H1 (cell line): ENCODE data around the gene AK5. TPM values are rescaled to one million over a fixed set of nuclear protein-coding genes. Genes with fewer than 3 reads are reported as not detected.

Experiments used
- CTCF ChIA-PET: fragments of 300-600 bp; sonication (Branson Sonifier 250); formaldehyde crosslinking; loops from one replicate; lab custom pipeline; 2021; ENCODE audit not compliant: partially characterized antibody; lab: Charles Lee
- POLR2A ChIA-PET: fragments of 300-600 bp; sonication (Branson Sonifier 250); formaldehyde crosslinking; loops from one replicate; lab custom pipeline; 2021; ENCODE audit warnings: inconsistent platforms; ENCODE audit not compliant: partially characterized antibody; lab: Charles Lee
- DNase-seq, 2 experiments: peaks; one replicate each; pipeline versions ENCODE4 v3.0.0 to v3.0.0-alpha.2; 2010 to 2022; ENCODE audit warnings: low spot score in 2 of 2, low read depth in 1 of 2, mixed read lengths in 1 of 2
- FAIRE-seq: peaks from 2 replicates; lab custom pipeline; 2011; peaks lifted over from hg19 to GRCh38; lab: Jason Lieb, UNC
- H2AFZ ChIP-seq: 2 replicates; pipeline ENCODE4 v1.8.1; 2012; ENCODE audit warnings: low read length, inconsistent platforms
- H2AK5ac ChIP-seq: 2 replicates; pipeline ENCODE4 v1.6.1; 2013; ENCODE audit warnings: low read depth, low read length
- H2BK120ac ChIP-seq: replicated peaks from 2 replicates; pipeline ENCODE3; 2013; ENCODE audit warnings: low read depth, low read length, inconsistent platforms
- H2BK12ac ChIP-seq: 2 replicates; pipeline ENCODE4 v1.6.1; 2013; ENCODE audit warnings: low read depth, low read length
- H2BK15ac ChIP-seq: 2 replicates; pipeline ENCODE4 v1.6.1; 2013; ENCODE audit warnings: low read length
- H2BK20ac ChIP-seq: 2 replicates; pipeline ENCODE4 v1.6.1; 2013; ENCODE audit warnings: low read length
- H2BK5ac ChIP-seq: 2 replicates; pipeline ENCODE4 v1.6.1; 2013; ENCODE audit warnings: low read depth, low read length
- H3K14ac ChIP-seq: 2 replicates; pipeline ENCODE4 v1.6.1; 2013; ENCODE audit warnings: inconsistent platforms; ENCODE audit not compliant: insufficient read length
- H3K18ac ChIP-seq: 2 replicates; pipeline ENCODE4 v1.6.1; 2013; ENCODE audit warnings: low read length; ENCODE audit errors: extremely low read depth
- H3K23ac ChIP-seq: 2 replicates; pipeline ENCODE4 v1.6.1; 2013; ENCODE audit warnings: inconsistent platforms; ENCODE audit not compliant: insufficient read length
- H3K23me2 ChIP-seq: 2 replicates; pipeline ENCODE4 v1.6.1; 2013; ENCODE audit warnings: low read depth, low read length
- H3K27ac ChIP-seq: 2 replicates; pipeline ENCODE4 v1.6.1; 2011; ENCODE audit warnings: low read depth, low read length, inconsistent platforms
- H3K27me3 ChIP-seq, 4 experiments: replicated peaks in 1 of 4; 1 replicate in 1 of 4; 2 replicates in 3 of 4; pipeline versions ENCODE4 v1.6.1 to v1.8.1; 2011 to 2013; ENCODE audit warnings: low read length in 3 of 4, mild to moderate bottlenecking in 3 of 4, inconsistent platforms in 2 of 4, mixed read lengths in 2 of 4, moderate library complexity in 1 of 4; ENCODE audit not compliant: control insufficient read depth in 3 of 4, insufficient read depth in 3 of 4; ENCODE audit errors: extremely low read depth in 1 of 4
- H3K36me3 ChIP-seq, 4 experiments: 2 replicates each; pipeline versions ENCODE4 v1.6.1 to v1.8.1; 2011 to 2013; ENCODE audit warnings: mild to moderate bottlenecking in 4 of 4, low read length in 3 of 4, moderate library complexity in 2 of 4, control low read depth in 1 of 4, inconsistent platforms in 1 of 4; ENCODE audit not compliant: insufficient read depth in 4 of 4, control insufficient read depth in 2 of 4
- H3K4ac ChIP-seq: replicated peaks from 2 replicates; pipeline ENCODE3; 2013; ENCODE audit warnings: low read length, low read depth, mixed read lengths, inconsistent platforms; ENCODE audit not compliant: insufficient read length
- H3K4me1 ChIP-seq, 4 experiments: replicated peaks in 1 of 4; 1 replicate in 1 of 4; 2 replicates in 3 of 4; pipeline versions ENCODE4 v1.6.1 to v1.8.1; 2011 to 2013; ENCODE audit warnings: low read length in 3 of 4, inconsistent platforms in 2 of 4, mixed read lengths in 1 of 4; ENCODE audit not compliant: insufficient read depth in 4 of 4, control insufficient read depth in 3 of 4
- H3K4me2 ChIP-seq, 2 experiments: 2 replicates each; pipeline versions ENCODE4 v1.6.1 to v1.8.1; 2011 to 2013; ENCODE audit warnings: low read depth in 2 of 2, low read length in 2 of 2, control low read depth in 1 of 2, inconsistent platforms in 1 of 2, mild to moderate bottlenecking in 1 of 2; ENCODE audit not compliant: insufficient read depth in 1 of 2
- H3K4me3 ChIP-seq, 4 experiments: fragments of 200-600, 300-600 bp in 1 of 4; sonication (generic), shearing (Covaris generic), sonication (Bioruptor Twin) in 1 of 4; 2 replicates each; pipeline versions ENCODE4 v1.5.1 to v1.8.1; 2011 to 2016; ENCODE audit warnings: low read length in 4 of 4, low read depth in 3 of 4, control low read depth in 2 of 4, inconsistent platforms in 2 of 4, mild to moderate bottlenecking in 2 of 4, mixed read lengths in 1 of 4, moderate library complexity in 1 of 4; ENCODE audit not compliant: insufficient read depth in 2 of 4; ENCODE audit errors: extremely low read depth in 1 of 4
- H3K56ac ChIP-seq: replicated peaks from 2 replicates; pipeline ENCODE3; 2013; ENCODE audit warnings: low read depth, mild to moderate bottlenecking, mixed read lengths, low read length, inconsistent platforms; ENCODE audit not compliant: insufficient read length
- H3K79me1 ChIP-seq: 2 replicates; pipeline ENCODE4 v1.6.1; 2013; ENCODE audit warnings: low read depth, low read length, control low read depth
- H3K79me2 ChIP-seq, 2 experiments: 2 replicates each; pipeline versions ENCODE4 v1.6.1 to v1.8.1; 2012 to 2013; ENCODE audit warnings: low read length in 2 of 2, mild to moderate bottlenecking in 2 of 2, inconsistent platforms in 1 of 2; ENCODE audit not compliant: insufficient read depth in 2 of 2, control insufficient read depth in 1 of 2
- H3K9ac ChIP-seq, 4 experiments: replicated peaks in 1 of 4; 1 replicate in 1 of 4; 2 replicates in 3 of 4; pipeline versions ENCODE4 v1.6.1 to v1.8.1; 2011 to 2013; ENCODE audit warnings: low read depth in 3 of 4, low read length in 3 of 4, control low read depth in 2 of 4, mild to moderate bottlenecking in 2 of 4, moderate library complexity in 2 of 4, inconsistent platforms in 1 of 4; ENCODE audit errors: extremely low read depth in 1 of 4
- H3K9me3 ChIP-seq, 2 experiments: 2 replicates each; pipeline versions ENCODE4 v1.6.1 to v1.8.1; 2012 to 2013; ENCODE audit warnings: mild to moderate bottlenecking in 2 of 2, moderate library complexity in 2 of 2, control low read depth in 1 of 2, inconsistent platforms in 1 of 2, low read depth in 1 of 2, low read length in 1 of 2, mixed read lengths in 1 of 2; ENCODE audit not compliant: insufficient read depth in 2 of 2
- H4K20me1 ChIP-seq, 2 experiments: replicated peaks in 1 of 2; 2 replicates each; pipeline versions ENCODE3 to v1.8.1; 2011 to 2013; ENCODE audit warnings: inconsistent platforms in 2 of 2, low read length in 2 of 2, mild to moderate bottlenecking in 1 of 2; ENCODE audit not compliant: insufficient read depth in 2 of 2, control insufficient read depth in 1 of 2
- H4K5ac ChIP-seq: 2 replicates; pipeline ENCODE4 v1.6.1; 2013; ENCODE audit warnings: low read length, low read depth, mixed read lengths, inconsistent platforms; ENCODE audit not compliant: insufficient read length
- H4K8ac ChIP-seq: 2 replicates; pipeline ENCODE4 v1.8.0; 2013; ENCODE audit warnings: mild to moderate bottlenecking, moderate library complexity, low read length, inconsistent platforms; ENCODE audit not compliant: insufficient read depth; ENCODE audit errors: extremely low read depth
- H4K91ac ChIP-seq: replicated peaks from 2 replicates; pipeline ENCODE3; 2013; ENCODE audit warnings: low read length, mixed read lengths, inconsistent platforms; ENCODE audit not compliant: insufficient read length
- CREB1 ChIP-seq: IDR thresholded peaks from 2 replicates; pipeline ENCODE4 v1.6.1; 2012; ENCODE audit warnings: inconsistent platforms
- CTBP2 ChIP-seq: IDR thresholded peaks from 2 replicates; pipeline ENCODE4 v1.7.0; 2011; ENCODE audit warnings: borderline replicate concordance, mild to moderate bottlenecking, moderate library complexity, mixed read lengths, low read length; ENCODE audit not compliant: insufficient read depth, insufficient read length
- CTCF ChIP-seq, 3 experiments: IDR thresholded peaks; 1 replicate in 2 of 3; 2 replicates in 1 of 3; pipeline versions ENCODE4 v1.5.1 to v1.6.1; 2011; ENCODE audit warnings: low read length in 3 of 3, mild to moderate bottlenecking in 3 of 3, inconsistent platforms in 2 of 3, low read depth in 1 of 3, moderate library complexity in 1 of 3; ENCODE audit not compliant: insufficient read depth in 1 of 3; ENCODE audit errors: control extremely low read depth in 1 of 3
- GABPA ChIP-seq: IDR thresholded peaks from 2 replicates; pipeline ENCODE4 v1.6.1; 2011; ENCODE audit warnings: mild to moderate bottlenecking, low read length, moderate library complexity, borderline replicate concordance; ENCODE audit not compliant: insufficient read depth
- HDAC6 ChIP-seq: IDR thresholded peaks from one replicate; pipeline ENCODE4 v1.7.1; 2012; ENCODE audit warnings: low read depth, mild to moderate bottlenecking, inconsistent platforms, low read length, moderate library complexity
- JUND ChIP-seq: IDR thresholded peaks from 2 replicates; pipeline ENCODE4 v1.6.1; 2011; ENCODE audit warnings: mild to moderate bottlenecking, improper control_type of control experiment, low read length
- KDM1A ChIP-seq: fragments of 200-600, 300-600 bp; sonication (generic); IDR thresholded peaks from 2 replicates; pipeline ENCODE4 v1.7.1; 2016; ENCODE audit warnings: mild to moderate bottlenecking, low read length, borderline replicate concordance
- RBBP5 ChIP-seq: IDR thresholded peaks from 2 replicates; pipeline ENCODE4 v1.7.1; 2012; ENCODE audit warnings: low read depth, mild to moderate bottlenecking, inconsistent platforms, low read length, moderate library complexity, borderline replicate concordance
- SIRT6 ChIP-seq: IDR thresholded peaks from one replicate; pipeline ENCODE4 v1.7.1; 2012; ENCODE audit warnings: low read length, inconsistent platforms
- TAF1 ChIP-seq: IDR thresholded peaks from 2 replicates; pipeline ENCODE4 v1.6.1; 2011; ENCODE audit warnings: mild to moderate bottlenecking, low read depth, low read length
- YY1 ChIP-seq: IDR thresholded peaks from 2 replicates; pipeline ENCODE4 v1.6.1; 2011; ENCODE audit warnings: low read depth, mild to moderate bottlenecking, low read length
- polyA plus RNA-seq, 7 experiments: library from polyadenylated mRNA; depleted of rRNA in 3 of 7; stranded (reverse) in 5 of 7; unstranded in 2 of 7; fragments of >200 nt in 5 of 7; fragments of 200-250 nt in 2 of 7; gene quantifications; 1 replicate in 5 of 7; 2 replicates in 1 of 7; 4 replicates in 1 of 7; pipeline versions ENCODE4 v1.2.1 to v1.2.3, GENCODE V29; 2011 to 2013; ENCODE audit warnings: missing spikeins in 2 of 7, mixed read lengths in 2 of 7
- total RNA-seq: library from RNA; stranded (reverse); fragmentation: NEBNext Ultra II Directional; extraction: Animal tissue kit (Norgen Biotek cat#: 25700); gene quantifications from 2 replicates; pipeline ENCODE4 v1.2.1, GENCODE V29; 2021

AK5 gene
- total and polyA plus RNA-seq, 2 of the 8 experiments (the other 6 are each of a cell fraction or from before 2014, with no cell fraction given), result 2.0 to 7.1 TPM

DNA sequence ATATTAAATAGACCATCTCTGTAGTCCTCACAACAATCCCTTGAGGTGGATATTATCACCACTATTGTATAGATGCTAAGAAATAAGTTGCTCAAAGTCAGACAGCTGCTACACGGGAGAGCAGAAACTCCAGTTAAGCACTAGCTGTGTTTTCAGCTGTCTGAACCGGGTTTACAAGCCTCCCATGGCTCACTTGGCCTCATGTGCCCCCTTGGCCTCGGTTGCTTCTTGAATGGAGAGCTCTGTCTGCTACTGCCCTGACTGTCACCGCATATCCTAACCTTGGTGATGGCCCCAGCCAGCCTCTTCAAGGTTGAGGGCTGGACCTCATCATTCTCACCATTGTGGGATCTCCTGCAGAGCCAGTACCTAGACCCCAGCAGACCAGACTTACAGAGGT lies 123.4 kb downstream of the AK5 start (continued):
- no peak for TF ChIP-seq JUND

DNA sequence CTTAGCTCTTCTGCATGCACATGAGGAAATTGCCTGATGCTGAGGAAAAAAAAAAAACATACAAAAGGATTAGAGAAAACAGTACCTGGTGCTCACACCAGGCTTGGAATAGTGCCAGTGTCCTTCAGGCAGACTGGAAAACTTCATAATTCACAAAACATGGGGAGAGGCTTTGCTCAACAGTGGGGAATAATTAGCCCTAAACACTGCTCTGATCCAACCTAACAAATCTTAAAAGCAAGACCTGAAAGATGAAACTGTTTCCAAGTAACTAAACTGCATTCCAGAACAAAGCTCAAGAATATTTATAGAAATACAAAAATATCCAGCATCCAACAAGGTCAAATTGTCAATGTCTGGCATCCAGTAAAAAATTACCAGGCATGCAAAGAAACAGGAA lies 124.8 kb downstream of the AK5 start:
- Histone ChIP-seq H2BK12ac (no peak overlapping the region), H2BK120ac (no peak overlapping the region), H4K20me1 (no peaks in the 10 kb centered on the region), H3K9ac (no peak overlapping the region), H3K18ac (no peak overlapping the region), H3K27ac (no peak overlapping the region), H3K56ac (no peak overlapping the region), H3K27me3 (no peaks in the 10 kb centered on the region), H3K79me2 (no peaks in the 10 kb centered on the region), H3K79me1 (no peaks in the 10 kb centered on the region), H2BK20ac (no peak overlapping the region), H3K4me2 (no peak overlapping the region), H3K23me2 (no peaks in the 10 kb centered on the region), H2BK5ac (no peak overlapping the region), H2AFZ (no peak overlapping the region), H4K91ac (no peak overlapping the region), H3K9me3 (no peaks in the 10 kb centered on the region), H3K4me1 (no peaks in the 10 kb centered on the region), H2AK5ac (no peak overlapping the region), H3K4me3 (no peak overlapping the region), H3K14ac (no peak overlapping the region), H3K4ac (no peak overlapping the region), H2BK15ac (no peak overlapping the region), H3K36me3 (no peaks in the 10 kb centered on the region), H4K8ac (no peak overlapping the region), H3K23ac (no peak overlapping the region), H4K5ac (no peak overlapping the region)
- ChIA-PET CTCF (no interaction called here), POLR2A (no interaction called here)
- no peak for TF ChIP-seq YY1
- no peak for TF ChIP-seq SIRT6
- TF ChIP-seq RBBP5, result no peak
- TF ChIP-seq HDAC6, result no peak
- no peak for TF ChIP-seq GABPA
- no peak for TF ChIP-seq TAF1
- no peak for TF ChIP-seq CTCF (IDR thresholded peaks at IDR 0.05; ENCODE audit: control extremely low read depth in 1 of 3, insufficient read depth in 1 of 3, low read depth in 1 of 3, low read length in 3 of 3)
- no peak for TF ChIP-seq CREB1
- no peak for TF ChIP-seq KDM1A
- TF ChIP-seq CTBP2, result no peak
- no peak for FAIRE-seq
- DNase-seq, result no peak
